Cardiac fibroblast (primary cell): Measurements from ENCODE around the gene GP9.
A peak's percentile ranks its signal among the peaks of the same experiment; 100 is the strongest.

Source experiments
- DNase-seq, 2 donors: peaks; one replicate each; pipeline versions ENCODE4 v3.0.0 to v3.0.0-alpha.2; 2010; ENCODE audit warnings: low read depth in 2 of 2
- H3K4me3 ChIP-seq, 2 donors: replicated peaks in 1 of 2; 1 replicate in 1 of 2; 2 replicates in 1 of 2; pipeline ENCODE4 v1.5.1; 2011; ENCODE audit warnings: low read depth in 2 of 2, low read length in 2 of 2, mild to moderate bottlenecking in 2 of 2, moderate library complexity in 1 of 2
- TF ChIP-seq, protein P1 (sequence below): IDR thresholded peaks from one replicate; pipeline ENCODE4 v1.5.1; 2011; ENCODE audit warnings: low read depth, mild to moderate bottlenecking, low read length, inconsistent platforms

The GP9 gene

DNA sequence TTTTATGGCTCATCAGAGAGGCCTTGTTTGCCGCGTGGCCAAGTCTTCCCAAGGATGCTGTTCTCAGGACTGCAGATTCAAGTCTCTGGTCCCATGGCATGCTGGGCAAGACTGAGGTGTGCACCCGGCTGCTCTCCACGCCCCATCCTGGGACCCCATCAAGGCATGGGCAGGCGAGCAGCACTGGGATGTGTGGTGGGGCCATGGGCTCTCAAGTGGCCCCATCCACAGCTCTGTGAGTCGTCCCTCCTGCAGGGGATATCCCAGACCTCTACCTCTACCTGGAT lies 13.1 kb upstream of the GP9 start:
- no peak for DNase-seq
- no peak overlapping the region for H3K4me3 ChIP-seq
- TF ChIP-seq, protein P1, sequence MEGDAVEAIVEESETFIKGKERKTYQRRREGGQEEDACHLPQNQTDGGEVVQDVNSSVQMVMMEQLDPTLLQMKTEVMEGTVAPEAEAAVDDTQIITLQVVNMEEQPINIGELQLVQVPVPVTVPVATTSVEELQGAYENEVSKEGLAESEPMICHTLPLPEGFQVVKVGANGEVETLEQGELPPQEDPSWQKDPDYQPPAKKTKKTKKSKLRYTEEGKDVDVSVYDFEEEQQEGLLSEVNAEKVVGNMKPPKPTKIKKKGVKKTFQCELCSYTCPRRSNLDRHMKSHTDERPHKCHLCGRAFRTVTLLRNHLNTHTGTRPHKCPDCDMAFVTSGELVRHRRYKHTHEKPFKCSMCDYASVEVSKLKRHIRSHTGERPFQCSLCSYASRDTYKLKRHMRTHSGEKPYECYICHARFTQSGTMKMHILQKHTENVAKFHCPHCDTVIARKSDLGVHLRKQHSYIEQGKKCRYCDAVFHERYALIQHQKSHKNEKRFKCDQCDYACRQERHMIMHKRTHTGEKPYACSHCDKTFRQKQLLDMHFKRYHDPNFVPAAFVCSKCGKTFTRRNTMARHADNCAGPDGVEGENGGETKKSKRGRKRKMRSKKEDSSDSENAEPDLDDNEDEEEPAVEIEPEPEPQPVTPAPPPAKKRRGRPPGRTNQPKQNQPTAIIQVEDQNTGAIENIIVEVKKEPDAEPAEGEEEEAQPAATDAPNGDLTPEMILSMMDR: no peak

DNA sequence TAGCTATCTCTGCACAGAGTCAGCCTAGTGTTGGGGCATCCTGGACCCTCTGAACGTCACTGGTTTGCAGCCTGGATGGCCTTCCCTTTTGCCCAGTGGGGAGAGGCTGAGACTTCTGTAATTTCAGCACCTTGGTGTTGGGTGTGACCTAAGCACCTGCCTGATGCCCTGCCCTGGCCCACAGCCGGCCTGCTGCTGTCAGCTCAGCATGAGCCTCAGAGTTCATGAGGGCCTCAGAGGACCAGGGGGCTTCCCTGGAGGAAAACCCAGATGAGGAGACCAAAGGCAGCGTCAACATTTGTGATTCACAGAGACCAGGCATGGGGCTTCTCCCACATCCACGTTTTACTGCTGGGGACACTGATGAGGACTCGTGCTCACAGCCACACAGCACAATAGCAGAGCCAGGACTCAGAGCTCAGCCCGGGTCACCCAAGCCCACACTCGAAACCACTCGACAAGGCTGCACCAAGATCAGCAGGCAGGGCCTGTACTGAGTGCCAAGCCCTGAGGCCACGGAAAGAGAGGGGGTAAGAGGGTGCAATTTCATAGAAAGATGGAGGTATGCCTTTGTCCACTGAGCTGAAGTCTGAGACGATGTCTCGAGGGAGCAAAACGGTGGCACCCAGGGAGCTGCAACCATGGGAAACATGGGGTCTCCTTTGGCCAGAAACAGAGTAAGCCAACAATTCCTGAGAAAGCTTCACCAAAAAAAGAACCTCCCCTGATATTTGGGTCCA lies 9.9 kb upstream of the GP9 start:
- no peak overlapping the region for H3K4me3 ChIP-seq
- no peak for DNase-seq
- TF ChIP-seq, protein P1: no peak

DNA sequence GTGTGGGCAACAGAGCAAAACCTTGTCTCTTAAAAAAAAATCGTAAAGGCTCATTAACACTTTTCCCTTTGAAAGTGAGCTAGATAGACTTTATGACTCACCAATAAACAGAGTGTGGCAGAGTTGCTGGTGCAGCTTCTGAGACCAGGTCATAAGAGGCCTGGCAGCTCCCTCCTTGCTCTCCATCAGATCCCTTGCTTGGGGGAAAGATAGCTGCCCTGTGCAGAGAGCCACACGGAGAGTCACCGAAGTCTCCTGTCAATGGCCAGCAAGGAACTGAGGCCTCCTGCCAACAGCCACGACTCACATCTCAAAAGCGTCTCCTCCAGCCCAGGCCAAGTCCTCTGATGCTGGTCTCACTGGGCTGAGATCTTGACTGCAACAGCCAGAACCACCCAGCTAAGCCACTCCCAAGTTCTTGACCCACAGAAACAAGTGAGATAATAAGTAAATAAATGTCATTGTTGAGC lies 8.7 kb upstream of the GP9 start:
- H3K4me3 ChIP-seq: no peak overlapping the region
- DNase-seq: no peak
- TF ChIP-seq, protein P1: no peak

DNA sequence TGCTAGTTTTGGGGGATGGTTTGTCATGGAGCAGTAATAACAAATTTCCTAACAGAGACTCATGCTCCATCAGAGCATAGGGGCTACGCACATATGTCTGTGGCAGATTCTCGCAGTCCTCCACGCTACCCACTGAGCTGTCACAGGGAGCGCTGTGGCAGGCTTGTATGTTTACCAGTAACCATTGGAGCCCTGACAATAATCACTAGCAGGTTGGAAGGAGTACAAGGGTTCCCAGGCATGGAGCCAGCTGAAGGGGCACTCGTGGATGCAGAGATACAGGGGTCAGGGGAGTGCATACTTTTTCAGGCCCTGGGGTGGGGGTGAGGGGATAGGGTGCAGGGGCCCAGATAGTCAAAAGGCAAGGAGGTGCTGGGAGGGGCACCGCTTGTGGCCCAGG lies 7.9 kb upstream of the GP9 start:
- no peak overlapping the region for H3K4me3 ChIP-seq

DNA sequence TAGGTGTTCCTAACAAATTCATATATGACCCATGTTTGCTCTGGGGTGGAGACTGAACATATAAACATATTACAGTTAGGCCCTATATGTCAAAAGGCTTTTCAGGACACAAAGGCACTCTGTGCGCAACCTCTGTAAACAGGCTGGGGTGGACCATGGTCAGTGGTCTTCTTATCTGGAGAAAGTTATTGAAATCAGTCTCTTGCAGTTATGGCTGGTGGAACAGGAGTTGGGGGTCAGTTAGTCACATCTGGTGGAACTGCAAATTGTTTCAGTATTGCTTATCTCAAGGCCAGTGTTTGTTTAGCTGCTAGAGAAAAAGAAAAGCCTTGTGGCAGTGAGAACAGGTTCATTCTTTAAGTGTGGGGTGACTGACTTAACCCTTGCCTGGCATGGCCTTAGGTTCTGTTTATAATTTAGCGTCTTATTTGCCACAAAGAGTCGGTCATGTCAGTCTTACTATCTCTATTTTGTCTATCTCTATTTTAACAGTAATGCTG lies 5.9 kb upstream of the GP9 start:
- DNase-seq: no peak
- H3K4me3 ChIP-seq: no peak overlapping the region
- TF ChIP-seq, protein P1: no peak

More for the DNA sequence above, 7.9 kb upstream of the GP9 start:
- peak in 1 of 2 donors; percentile 48 for DNase-seq
- TF ChIP-seq, protein P1: no peak

DNA sequence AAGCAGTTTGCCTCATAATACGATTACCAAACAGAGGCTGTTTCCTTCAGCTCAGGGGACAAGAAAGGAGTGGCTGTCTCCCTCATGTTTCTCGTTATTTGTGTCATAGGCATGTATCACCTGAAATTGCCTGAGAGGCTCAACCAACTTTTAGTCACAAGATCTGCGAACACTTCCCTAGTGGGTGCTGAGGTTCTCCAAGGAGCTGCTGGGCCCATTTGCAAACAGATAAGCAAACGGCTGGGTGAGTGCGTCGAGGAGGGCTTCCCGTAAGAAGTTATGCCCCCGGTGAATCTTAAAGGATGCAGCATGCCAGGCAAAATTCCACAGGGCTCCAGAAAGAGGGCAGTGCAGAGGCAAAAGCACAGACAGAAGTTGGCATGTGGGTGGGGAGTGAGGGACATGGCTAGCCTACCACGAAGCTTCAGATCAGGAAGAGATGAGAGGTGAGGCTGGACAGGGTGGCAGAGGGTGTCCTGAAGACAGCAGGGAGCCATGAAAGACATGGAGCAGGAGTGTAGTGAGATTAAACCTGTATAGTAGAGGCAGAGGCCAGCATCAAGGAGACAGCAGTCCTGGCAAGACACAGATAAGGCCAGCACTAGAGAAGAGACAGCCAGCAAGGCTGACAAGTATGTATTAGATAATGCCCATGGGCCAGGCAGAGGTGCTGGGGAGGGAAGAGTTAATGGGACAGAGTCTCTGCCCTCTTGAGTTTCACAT lies 4.0 kb upstream of the GP9 start:
- no peak for DNase-seq
- TF ChIP-seq, protein P1: no peak
- H3K4me3 ChIP-seq: no peak overlapping the region
